ENCODE results near the gene LRRC23.
"Not testable (repeated sequence)": the region's sequence is repeated elsewhere in the genome, so short reads cannot be mapped to it uniquely, and the experiment has no call there.

Gene LRRC23

GRCh38 chr12:6904280-6905276, at the start of gene LRRC23:
Gene LRRC23 (plus strand): TSS chr12:6904822. CDS start chr12:6905634, 812 bp downstream.
- FAIRE-seq: peak; percentile 95

- no peak for FAIRE-seq
Observed at GRCh38 chr12:6855322-6855721, 49.3 kb upstream of the LRRC23 start.

- no peak for FAIRE-seq
Observed at GRCh38 chr12:6858799-6859198, 45.8 kb upstream of the LRRC23 start.

- no peak for FAIRE-seq
Observed at GRCh38 chr12:6860116-6860515, 44.5 kb upstream of the LRRC23 start.

GRCh38 chr12:6860942-6861341, 43.7 kb upstream of the LRRC23 start:
- FAIRE-seq: no peak

GRCh38 chr12:6861391-6861790, 43.2 kb upstream of the LRRC23 start:
- FAIRE-seq: no peak

GRCh38 chr12:6863033-6863432, 41.6 kb upstream of the LRRC23 start:
- FAIRE-seq: no peak

GRCh38 chr12:6863586-6864321, 40.9 kb upstream of the LRRC23 start:
- FAIRE-seq: no peak

- not testable (repeated sequence) for FAIRE-seq
Observed at GRCh38 chr12:6865307-6865706, 39.3 kb upstream of the LRRC23 start.

GRCh38 chr12:6866163-6866919, 38.3 kb upstream of the LRRC23 start:
- FAIRE-seq: no peak

GRCh38 chr12:6866920-6867412, 37.7 kb upstream of the LRRC23 start:
- no peak for FAIRE-seq

GRCh38 chr12:6867413-6868210, 37.0 kb upstream of the LRRC23 start, which contains the start of gene TPI1:
Gene TPI1 (plus strand): TSS chr12:6867531. CDS start chr12:6867567, 36 bp downstream.
- no peak for FAIRE-seq

- FAIRE-seq: no peak
Observed at GRCh38 chr12:6868211-6869048, 36.2 kb upstream of the LRRC23 start.

- no peak for FAIRE-seq
Observed at GRCh38 chr12:6869049-6870021, 35.3 kb upstream of the LRRC23 start.

GRCh38 chr12:6870304-6870703, 34.3 kb upstream of the LRRC23 start:
- not testable (repeated sequence) for FAIRE-seq

- FAIRE-seq: no peak
Observed at GRCh38 chr12:6871052-6871957, 33.3 kb upstream of the LRRC23 start.

GRCh38 chr12:6872073-6873048, 32.3 kb upstream of the LRRC23 start:
- no peak for FAIRE-seq
